22Rv1 (cell line): ENCODE results near the gene SIX4.

Source experiments
- H3K27ac ChIP-seq: fragments of 450-650 bp; 2 replicates; pipeline ENCODE4 v1.5.1; 2017
- CTCF ChIP-seq: fragments of 450-650 bp; IDR thresholded peaks from 2 replicates; pipeline ENCODE4 v1.5.1; 2017; ENCODE audit warnings: mild to moderate bottlenecking
- ZFX ChIP-seq: fragments of 450-650 bp; IDR thresholded peaks from 2 replicates; pipeline ENCODE4 v1.6.1; 2017; ENCODE audit warnings: antibody characterized with exemption, borderline replicate concordance

The SIX4 gene

GRCh38 chr14:60677701-60678100, 46.5 kb downstream of the SIX4 start:
- no peak for TF ChIP-seq ZFX
- no peak for TF ChIP-seq CTCF

GRCh38 chr14:60670989-60671388, 53.2 kb downstream of the SIX4 start:
- no peak for TF ChIP-seq ZFX
- TF ChIP-seq CTCF = no peak
- H3K27ac ChIP-seq = no peak overlapping the region

More at GRCh38 chr14:60677701-60678100, 46.5 kb downstream of the SIX4 start:
- H3K27ac ChIP-seq = no peak overlapping the region

- no peak overlapping the region for H3K27ac ChIP-seq
- TF ChIP-seq CTCF (no peak), ZFX (no peak)
These were observed 55.6 kb downstream of the SIX4 start for GRCh38 chr14:60668431-60669112.

GRCh38 chr14:60665177-60665550, 59.0 kb downstream of the SIX4 start:
- H3K27ac ChIP-seq = peak overlapping the region; percentile 65
- TF ChIP-seq ZFX = no peak
- TF ChIP-seq CTCF = no peak

- H3K27ac ChIP-seq = no peak overlapping the region
- TF ChIP-seq ZFX (no peak), CTCF (no peak)
These were observed 61.2 kb downstream of the SIX4 start for GRCh38 chr14:60662982-60663381.

- TF ChIP-seq ZFX = no peak
- TF ChIP-seq CTCF = no peak
- H3K27ac ChIP-seq = no peak overlapping the region
These were observed 62.4 kb downstream of the SIX4 start for GRCh38 chr14:60661721-60662120.
